DND-41 (cell line): ENCODE results near the gene LBX2.

Experiments
- ATAC-seq: fragments of 200-7000 bp; cut with Tn5 transposase; 3 replicates; pipeline ENCODE4 v1.9.1; 2021; ENCODE audit warnings: low read depth; ENCODE audit not compliant: insufficient read depth
- DNase-seq: peaks from one replicate; pipeline ENCODE4 v3.0.0-alpha.2; 2020
- H2AFZ ChIP-seq: 2 replicates; pipeline ENCODE4 v1.6.0; 2012; ENCODE audit warnings: low read depth, low read length
- H3K27ac ChIP-seq: 2 replicates; pipeline ENCODE4 v1.5.1; 2012; ENCODE audit warnings: low read length, inconsistent platforms
- H3K27me3 ChIP-seq: fragments of 200-600 bp; sonication (generic); 2 replicates; pipeline ENCODE4 v1.6.0; 2012; ENCODE audit warnings: low read length, mild to moderate bottlenecking, inconsistent platforms; ENCODE audit not compliant: insufficient read depth, poor library complexity
- H3K36me3 ChIP-seq: 2 replicates; pipeline ENCODE4 v1.5.1; 2012; ENCODE audit warnings: low read length, inconsistent platforms; ENCODE audit not compliant: insufficient read depth
- H3K4me1 ChIP-seq: 2 replicates; pipeline ENCODE4 v1.5.1; 2012; ENCODE audit warnings: mild to moderate bottlenecking, low read length; ENCODE audit not compliant: insufficient read depth
- H3K4me2 ChIP-seq: 2 replicates; pipeline ENCODE4 v1.6.0; 2012; ENCODE audit warnings: mild to moderate bottlenecking, moderate library complexity, low read length, inconsistent platforms; ENCODE audit not compliant: insufficient read depth
- H3K4me3 ChIP-seq, 2 experiments: fragments of 200-600 bp in 1 of 2; shearing (Covaris generic) in 1 of 2; 2 replicates each; pipeline ENCODE4 v1.5.1; 2012 to 2016; ENCODE audit warnings: inconsistent platforms in 2 of 2, low read length in 2 of 2, mild to moderate bottlenecking in 2 of 2, low read depth in 1 of 2, moderate library complexity in 1 of 2
- H3K79me2 ChIP-seq: 2 replicates; pipeline ENCODE4 v1.6.0; 2012; ENCODE audit warnings: low read length, inconsistent platforms; ENCODE audit not compliant: insufficient read depth
- H3K9ac ChIP-seq: 2 replicates; pipeline ENCODE4 v1.6.0; 2012; ENCODE audit warnings: low read depth, mild to moderate bottlenecking, inconsistent platforms, low read length, moderate library complexity
- H3K9me3 ChIP-seq: 2 replicates; pipeline ENCODE4 v1.5.1; 2012; ENCODE audit warnings: low read length, moderate library complexity, mild to moderate bottlenecking, inconsistent platforms; ENCODE audit not compliant: insufficient read depth, severe bottlenecking
- H4K20me1 ChIP-seq: 2 replicates; pipeline ENCODE4 v1.6.0; 2012; ENCODE audit warnings: low read length; ENCODE audit not compliant: insufficient read depth
- EZH2 ChIP-seq: IDR thresholded peaks from 3 replicates; pipeline ENCODE4 v1.6.1; 2012; ENCODE audit warnings: borderline replicate concordance, low read depth, mild to moderate bottlenecking, moderate library complexity, low read length, inconsistent platforms; ENCODE audit not compliant: severe bottlenecking
- TF ChIP-seq, protein P1 (sequence below): IDR thresholded peaks from 2 replicates; pipeline ENCODE4 v1.5.1; 2012; ENCODE audit warnings: borderline replicate concordance, low read length, moderate library complexity, mild to moderate bottlenecking; ENCODE audit not compliant: poor library complexity, severe bottlenecking; ENCODE audit errors: extremely low read depth

The LBX2 gene

DNA sequence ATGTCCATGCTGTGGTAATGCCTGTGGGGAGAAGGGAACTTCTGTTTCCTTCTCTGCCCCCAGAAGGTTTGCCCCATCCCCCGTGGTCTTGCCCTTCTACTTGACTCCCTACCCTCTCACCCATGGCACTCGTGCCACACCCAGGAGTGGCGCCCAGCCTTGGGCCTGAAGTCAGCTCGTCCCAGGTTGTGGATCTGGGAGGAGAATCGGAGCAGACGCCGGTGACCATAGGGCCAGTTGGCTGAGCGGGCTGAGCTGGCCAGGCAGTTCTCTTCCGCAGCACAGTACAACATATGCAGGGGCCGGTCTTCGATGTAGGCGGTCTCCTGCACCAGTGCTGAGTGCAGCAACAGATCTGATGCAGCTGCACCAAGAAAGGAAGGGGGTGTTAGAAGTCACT, 35.0 kb upstream of the LBX2 start:
- no peak overlapping the region for H2AFZ ChIP-seq
- H4K20me1 ChIP-seq, result no peaks in the 10 kb centered on the region
- H3K9me3 ChIP-seq, result no peaks in the 10 kb centered on the region
- H3K4me1 ChIP-seq, result peaks cover 18% of the 10 kb centered on the region
- no peak overlapping the region for H3K4me2 ChIP-seq
- H3K27me3 ChIP-seq, result peaks cover 5% of the 10 kb centered on the region
- H3K36me3 ChIP-seq, result peaks cover 31% of the 10 kb centered on the region
- no peak overlapping the region for H3K27ac ChIP-seq
- H3K9ac ChIP-seq, result no peak overlapping the region
- H3K79me2 ChIP-seq, result peaks cover 19% of the 10 kb centered on the region
- DNase-seq (no peak), ATAC-seq (no peak)
- TF ChIP-seq, protein P1, sequence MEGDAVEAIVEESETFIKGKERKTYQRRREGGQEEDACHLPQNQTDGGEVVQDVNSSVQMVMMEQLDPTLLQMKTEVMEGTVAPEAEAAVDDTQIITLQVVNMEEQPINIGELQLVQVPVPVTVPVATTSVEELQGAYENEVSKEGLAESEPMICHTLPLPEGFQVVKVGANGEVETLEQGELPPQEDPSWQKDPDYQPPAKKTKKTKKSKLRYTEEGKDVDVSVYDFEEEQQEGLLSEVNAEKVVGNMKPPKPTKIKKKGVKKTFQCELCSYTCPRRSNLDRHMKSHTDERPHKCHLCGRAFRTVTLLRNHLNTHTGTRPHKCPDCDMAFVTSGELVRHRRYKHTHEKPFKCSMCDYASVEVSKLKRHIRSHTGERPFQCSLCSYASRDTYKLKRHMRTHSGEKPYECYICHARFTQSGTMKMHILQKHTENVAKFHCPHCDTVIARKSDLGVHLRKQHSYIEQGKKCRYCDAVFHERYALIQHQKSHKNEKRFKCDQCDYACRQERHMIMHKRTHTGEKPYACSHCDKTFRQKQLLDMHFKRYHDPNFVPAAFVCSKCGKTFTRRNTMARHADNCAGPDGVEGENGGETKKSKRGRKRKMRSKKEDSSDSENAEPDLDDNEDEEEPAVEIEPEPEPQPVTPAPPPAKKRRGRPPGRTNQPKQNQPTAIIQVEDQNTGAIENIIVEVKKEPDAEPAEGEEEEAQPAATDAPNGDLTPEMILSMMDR, result no peak
- TF ChIP-seq EZH2, result no peak
- no peak overlapping the region for H3K4me3 ChIP-seq

DNA sequence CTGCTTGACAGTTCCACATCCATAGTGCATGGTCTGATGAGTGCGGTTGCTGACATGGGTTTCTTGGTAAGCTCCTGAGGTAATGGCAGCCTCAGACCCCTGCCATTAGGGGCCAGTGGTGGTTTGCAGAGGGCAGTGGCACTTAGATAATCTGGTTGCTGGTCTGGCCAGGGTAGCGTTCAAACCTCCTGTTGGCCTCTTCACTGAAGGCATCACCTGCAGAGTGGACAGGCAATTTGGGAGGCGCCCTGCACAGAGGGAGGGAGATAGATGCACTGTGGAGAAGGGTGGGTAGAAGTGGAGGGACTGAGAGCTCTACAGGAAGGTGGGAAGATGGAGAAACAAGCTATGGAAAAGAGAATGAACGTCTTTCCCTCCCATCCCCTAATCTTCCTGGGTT, 34.1 kb upstream of the LBX2 start:
- Histone ChIP-seq H3K4me3 (no peak overlapping the region), H3K27me3 (peaks cover 5% of the 10 kb centered on the region), H3K4me1 (peaks cover 22% of the 10 kb centered on the region), H3K9me3 (no peaks in the 10 kb centered on the region), H3K79me2 (peaks cover 29% of the 10 kb centered on the region), H3K27ac (no peak overlapping the region), H3K4me2 (no peak overlapping the region), H4K20me1 (peaks cover 3% of the 10 kb centered on the region; the same call in 1 of the 2 replicates), H3K36me3 (peaks cover 39% of the 10 kb centered on the region), H2AFZ (no peak overlapping the region), H3K9ac (no peak overlapping the region)
- ATAC-seq (no peak), DNase-seq (no peak)
- no peak for TF ChIP-seq EZH2
- TF ChIP-seq, protein P1, result no peak

DNA sequence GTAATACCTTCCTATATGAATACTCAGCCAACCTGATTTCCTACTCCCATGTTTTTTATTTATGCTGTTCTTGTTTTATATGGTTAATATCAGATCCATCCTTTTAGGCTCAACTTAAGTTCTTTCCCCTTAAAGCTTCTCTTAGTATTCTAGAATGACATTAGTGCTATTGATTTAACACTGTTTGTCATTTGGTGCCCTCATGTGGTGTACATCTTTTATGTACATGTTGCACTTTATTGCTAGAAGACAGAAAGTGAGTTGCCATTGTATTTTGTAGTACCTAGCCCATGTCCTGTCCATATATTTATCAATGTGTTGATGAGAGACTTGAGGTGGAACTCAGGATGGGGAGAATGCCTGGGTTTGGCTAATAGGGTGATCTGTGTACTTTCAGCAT, 32.8 kb upstream of the LBX2 start:
- Histone ChIP-seq H3K9me3 (no peaks in the 10 kb centered on the region), H4K20me1 (peaks cover 12% of the 10 kb centered on the region; the same call in 1 of the 2 replicates), H3K4me2 (no peak overlapping the region), H3K79me2 (peaks cover 38% of the 10 kb centered on the region), H3K27ac (no peak overlapping the region), H3K4me3 (no peak overlapping the region), H3K9ac (no peak overlapping the region), H3K36me3 (peaks cover 51% of the 10 kb centered on the region), H3K27me3 (no peaks in the 10 kb centered on the region), H3K4me1 (peaks cover 35% of the 10 kb centered on the region), H2AFZ (no peak overlapping the region)
- TF ChIP-seq EZH2, result no peak
- TF ChIP-seq, protein P1, result peak; percentile 53
- ATAC-seq, result no peak
- no peak for DNase-seq

DNA sequence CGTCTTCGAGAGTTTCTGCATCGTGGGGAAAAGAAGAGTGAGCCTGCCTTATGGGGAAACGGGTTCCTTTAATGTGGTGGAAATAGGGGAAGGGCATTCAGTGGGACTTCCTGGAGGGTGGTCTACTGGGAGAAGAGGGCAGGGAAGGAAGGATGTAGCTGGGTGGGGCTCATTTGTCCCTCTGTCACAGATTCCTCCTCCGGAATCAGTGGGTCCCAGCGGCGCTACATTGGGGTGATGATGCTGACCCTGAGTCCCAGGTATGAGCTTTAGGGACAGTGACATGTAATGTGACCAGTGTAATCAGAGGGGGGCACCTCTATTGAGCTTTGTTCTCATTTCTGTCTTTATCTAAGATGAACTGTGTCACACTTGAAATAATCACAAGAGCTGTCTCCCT, 32.3 kb upstream of the LBX2 start:
- ATAC-seq (no peak), DNase-seq (no peak)
- H3K4me2 ChIP-seq, result peak overlapping the region; percentile 87; the same call in 1 of the 2 replicates
- no peaks in the 10 kb centered on the region for H3K9me3 ChIP-seq
- H3K27ac ChIP-seq, result no peak overlapping the region
- peaks cover 38% of the 10 kb centered on the region for H3K4me1 ChIP-seq
- peaks cover 57% of the 10 kb centered on the region for H3K36me3 ChIP-seq
- peaks cover 38% of the 10 kb centered on the region for H3K79me2 ChIP-seq
- no peak overlapping the region for H3K9ac ChIP-seq
- peak overlapping the region in 1 of 2 experiments; percentile 67; a peak in 1 of 4 replicates for H3K4me3 ChIP-seq
- no peak for TF ChIP-seq EZH2
- TF ChIP-seq, protein P1, result no peak
- peaks cover 15% of the 10 kb centered on the region; the same call in 1 of the 2 replicates for H4K20me1 ChIP-seq
- no peak overlapping the region for H2AFZ ChIP-seq
- no peaks in the 10 kb centered on the region for H3K27me3 ChIP-seq
